Osteoblast (primary cell): ENCODE data around the gene NHSL2. TPM values are rescaled to one million over a fixed set of nuclear protein-coding genes. Genes with fewer than 3 reads are reported as not detected.

Source experiments
- DNase-seq: peaks from one replicate; pipeline ENCODE4 v3.0.0; 2011; ENCODE audit warnings: low spot score, mixed read lengths; ENCODE audit not compliant: insufficient read length; ENCODE audit errors: missing footprints
- H2AFZ ChIP-seq: 2 replicates; pipeline ENCODE4 v1.6.0; 2011; ENCODE audit warnings: mild to moderate bottlenecking, low read length
- H3K27ac ChIP-seq: 2 replicates; pipeline ENCODE4 v1.5.1; 2011; ENCODE audit warnings: mild to moderate bottlenecking, low read depth, low read length, moderate library complexity
- H3K27me3 ChIP-seq: 2 replicates; pipeline ENCODE4 v1.6.0; 2012; ENCODE audit warnings: mild to moderate bottlenecking, control low read depth, inconsistent platforms, low read length, moderate library complexity; ENCODE audit not compliant: insufficient read depth
- H3K36me3 ChIP-seq: 2 replicates; pipeline ENCODE4 v1.5.1; 2011; ENCODE audit warnings: mild to moderate bottlenecking, low read length, control low read depth, moderate library complexity; ENCODE audit not compliant: insufficient read depth
- H3K4me1 ChIP-seq: 2 replicates; pipeline ENCODE4 v1.5.1; 2011; ENCODE audit warnings: mild to moderate bottlenecking, low read length, control low read depth, moderate library complexity; ENCODE audit not compliant: insufficient read depth
- H3K4me2 ChIP-seq: 2 replicates; pipeline ENCODE4 v1.6.0; 2011; ENCODE audit warnings: mild to moderate bottlenecking, low read length; ENCODE audit not compliant: insufficient read depth
- H3K4me3 ChIP-seq: fragments of 200-600 bp; sonication (generic); 3 replicates; pipeline ENCODE4 v1.5.1; 2012; ENCODE audit warnings: mild to moderate bottlenecking, low read length, inconsistent platforms; ENCODE audit not compliant: insufficient read depth
- H3K79me2 ChIP-seq: 2 replicates; pipeline ENCODE4 v1.6.0; 2012; ENCODE audit warnings: mild to moderate bottlenecking, low read length, control low read depth, inconsistent platforms; ENCODE audit not compliant: insufficient read depth
- H3K9me3 ChIP-seq: 2 replicates; pipeline ENCODE4 v1.5.1; 2011; ENCODE audit warnings: low read depth, low read length, control low read depth
- H4K20me1 ChIP-seq: 2 replicates; pipeline ENCODE4 v1.6.0; 2012; ENCODE audit warnings: mild to moderate bottlenecking, low read length, control low read depth; ENCODE audit not compliant: insufficient read depth
- total RNA-seq: library from RNA; depleted of rRNA; stranded (reverse); fragments of >200 nt; gene quantifications from 2 replicates; pipeline ENCODE4 v1.2.3, GENCODE V29; 2012
- TF ChIP-seq, protein P1 (sequence below): IDR thresholded peaks from 2 replicates; pipeline ENCODE4 v1.5.1; 2011; ENCODE audit warnings: mild to moderate bottlenecking, low read depth, low read length, moderate library complexity; ENCODE audit errors: extremely low read depth

Gene NHSL2
- total RNA-seq, 1 donor: 1.1 TPM

DNA sequence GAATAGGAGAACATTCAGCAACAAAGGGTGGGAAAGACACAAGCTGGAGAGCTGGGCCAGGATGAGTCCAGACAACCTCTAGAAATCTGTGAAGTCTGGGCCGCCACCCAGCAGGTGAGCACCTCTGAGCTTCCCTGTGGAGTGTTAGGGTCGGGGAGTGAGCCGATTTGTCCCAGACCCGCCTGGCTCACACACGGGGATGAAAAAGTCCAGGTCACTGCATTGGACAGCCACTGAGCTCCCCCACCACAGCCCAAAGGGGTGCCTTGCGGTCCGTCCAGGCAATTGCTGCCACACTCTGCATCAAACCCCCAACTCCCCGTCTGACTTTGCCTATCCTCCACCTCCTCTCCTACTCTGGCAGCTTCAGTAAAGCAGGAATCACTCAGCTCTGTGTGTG, 38.7 kb downstream of the NHSL2 start:
- Histone ChIP-seq H2AFZ (no peak overlapping the region), H3K4me2 (no peak overlapping the region), H3K4me3 (no peak overlapping the region), H4K20me1 (no peaks in the 10 kb centered on the region), H3K4me1 (no peaks in the 10 kb centered on the region), H3K79me2 (no peaks in the 10 kb centered on the region), H3K27ac (no peak overlapping the region), H3K27me3 (peaks cover 44% of the 10 kb centered on the region), H3K9me3 (no peaks in the 10 kb centered on the region), H3K36me3 (no peaks in the 10 kb centered on the region)
- no peak for DNase-seq
- TF ChIP-seq, protein P1, sequence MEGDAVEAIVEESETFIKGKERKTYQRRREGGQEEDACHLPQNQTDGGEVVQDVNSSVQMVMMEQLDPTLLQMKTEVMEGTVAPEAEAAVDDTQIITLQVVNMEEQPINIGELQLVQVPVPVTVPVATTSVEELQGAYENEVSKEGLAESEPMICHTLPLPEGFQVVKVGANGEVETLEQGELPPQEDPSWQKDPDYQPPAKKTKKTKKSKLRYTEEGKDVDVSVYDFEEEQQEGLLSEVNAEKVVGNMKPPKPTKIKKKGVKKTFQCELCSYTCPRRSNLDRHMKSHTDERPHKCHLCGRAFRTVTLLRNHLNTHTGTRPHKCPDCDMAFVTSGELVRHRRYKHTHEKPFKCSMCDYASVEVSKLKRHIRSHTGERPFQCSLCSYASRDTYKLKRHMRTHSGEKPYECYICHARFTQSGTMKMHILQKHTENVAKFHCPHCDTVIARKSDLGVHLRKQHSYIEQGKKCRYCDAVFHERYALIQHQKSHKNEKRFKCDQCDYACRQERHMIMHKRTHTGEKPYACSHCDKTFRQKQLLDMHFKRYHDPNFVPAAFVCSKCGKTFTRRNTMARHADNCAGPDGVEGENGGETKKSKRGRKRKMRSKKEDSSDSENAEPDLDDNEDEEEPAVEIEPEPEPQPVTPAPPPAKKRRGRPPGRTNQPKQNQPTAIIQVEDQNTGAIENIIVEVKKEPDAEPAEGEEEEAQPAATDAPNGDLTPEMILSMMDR: no peak

DNA sequence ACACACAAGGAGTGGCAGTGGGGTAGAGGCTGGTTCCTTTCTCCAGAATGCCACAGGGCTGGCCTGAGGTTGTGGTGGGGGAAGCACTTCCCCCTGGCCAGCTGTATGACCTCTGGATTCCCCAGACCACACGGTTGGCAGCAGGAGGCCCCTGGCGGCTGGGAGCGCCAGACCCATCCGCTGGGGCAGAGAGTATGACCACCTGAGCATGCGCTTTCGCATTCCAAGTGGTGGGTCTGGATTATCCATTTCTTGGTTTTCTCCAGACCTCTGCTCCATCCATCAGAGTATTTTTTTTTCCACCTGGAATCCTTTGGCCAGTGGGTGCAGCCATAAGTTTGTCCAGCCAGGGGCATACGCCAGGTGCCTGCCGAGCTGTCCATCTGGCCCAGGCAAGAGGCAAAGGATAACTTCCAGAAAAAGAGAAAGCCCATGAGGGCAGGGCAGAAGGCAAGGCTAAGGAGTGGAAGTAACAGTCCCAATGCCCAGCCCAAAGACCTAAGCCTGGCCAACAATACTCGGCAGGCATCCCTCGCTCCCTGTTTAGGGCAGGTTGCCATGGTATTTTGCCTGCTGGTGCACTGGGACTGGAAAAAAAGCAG, 39.3 kb downstream of the NHSL2 start:
- Histone ChIP-seq H3K79me2 (no peaks in the 10 kb centered on the region), H3K4me1 (no peaks in the 10 kb centered on the region), H3K27me3 (peaks cover 42% of the 10 kb centered on the region), H2AFZ (no peak overlapping the region), H3K27ac (no peak overlapping the region), H3K36me3 (no peaks in the 10 kb centered on the region), H3K4me2 (no peak overlapping the region), H3K9me3 (no peaks in the 10 kb centered on the region), H3K4me3 (no peak overlapping the region), H4K20me1 (peaks cover 4% of the 10 kb centered on the region)
- no peak for DNase-seq
- TF ChIP-seq, protein P1: no peak

DNA sequence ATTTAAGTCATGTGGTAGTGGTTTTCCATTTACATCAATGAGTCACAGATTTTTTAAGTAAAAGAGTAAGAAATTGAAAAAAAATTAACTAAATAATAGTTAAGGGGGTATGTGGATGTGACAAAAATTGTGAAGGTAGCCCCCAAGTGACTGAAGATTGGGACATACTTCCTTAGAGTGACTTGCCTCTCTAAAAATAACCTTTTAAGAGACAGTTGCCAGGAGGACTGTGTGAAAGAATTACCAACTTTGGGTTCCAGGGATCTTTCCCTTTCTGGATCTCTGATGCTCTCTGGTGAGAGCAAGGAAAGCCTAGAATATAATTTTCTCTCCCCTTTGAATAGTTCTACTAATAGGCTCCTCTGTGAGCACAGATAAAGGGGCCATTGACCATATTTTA, 42.7 kb downstream of the NHSL2 start:
- Histone ChIP-seq H3K36me3 (no peaks in the 10 kb centered on the region), H3K27me3 (peaks cover 28% of the 10 kb centered on the region), H3K4me1 (peaks cover 2% of the 10 kb centered on the region), H3K79me2 (no peaks in the 10 kb centered on the region), H3K27ac (no peak overlapping the region), H3K4me2 (no peak overlapping the region), H3K4me3 (no peak overlapping the region), H2AFZ (no peak overlapping the region), H4K20me1 (peaks cover 4% of the 10 kb centered on the region), H3K9me3 (no peaks in the 10 kb centered on the region)
- TF ChIP-seq, protein P1: no peak
- DNase-seq: no peak

DNA sequence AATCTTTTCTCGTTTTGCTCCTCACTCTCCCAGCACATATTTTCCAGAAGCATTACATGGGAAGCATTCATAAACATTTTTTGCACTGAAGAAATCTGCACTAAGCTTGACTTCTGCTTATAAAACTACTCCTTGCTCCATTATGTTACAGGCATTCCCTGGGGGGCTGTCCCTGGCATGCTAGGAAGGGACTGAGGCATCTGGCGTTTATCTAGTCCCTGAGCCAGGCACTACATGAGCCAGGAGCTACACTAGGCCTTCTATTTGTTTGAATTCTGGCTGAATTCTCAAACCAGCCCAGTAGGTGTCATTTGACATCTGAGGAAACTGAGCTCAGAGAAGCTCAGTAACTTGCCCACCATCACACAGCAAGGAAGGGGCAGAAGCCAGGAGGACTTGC, 43.3 kb downstream of the NHSL2 start:
- peaks cover 4% of the 10 kb centered on the region for H4K20me1 ChIP-seq
- peaks cover 29% of the 10 kb centered on the region for H3K27me3 ChIP-seq
- H3K79me2 ChIP-seq: no peaks in the 10 kb centered on the region
- H3K9me3 ChIP-seq: no peaks in the 10 kb centered on the region
- no peak overlapping the region for H3K4me3 ChIP-seq
- no peak overlapping the region for H3K27ac ChIP-seq
- DNase-seq: no peak
- no peaks in the 10 kb centered on the region for H3K36me3 ChIP-seq
- peaks cover 2% of the 10 kb centered on the region for H3K4me1 ChIP-seq
- H3K4me2 ChIP-seq: no peak overlapping the region
- no peak overlapping the region for H2AFZ ChIP-seq
- TF ChIP-seq, protein P1: no peak
